C1 segment of cervical spinal cord (tissue), 14 donors: ENCODE data around the gene C20orf173.

Experiments used
- DNase-seq, 14 donors: peaks; one replicate each; lab custom pipeline; 2025; lab: John Stamatoyannopoulos, UW

Gene C20orf173

GRCh38 chr20:35506872-35507638 lies 22.4 kb downstream of the C20orf173 start:
- no peak for DNase-seq

GRCh38 chr20:35506179-35506578 lies 23.3 kb downstream of the C20orf173 start:
- DNase-seq, result no peak

GRCh38 chr20:35504751-35505150 lies 24.7 kb downstream of the C20orf173 start:
- no peak for DNase-seq

GRCh38 chr20:35503841-35504561 lies 25.5 kb downstream of the C20orf173 start:
- peak in 9 of 14 donors; percentile 9 to 83 (median 34) for DNase-seq

- no peak for DNase-seq
Measured at GRCh38 chr20:35503281-35503680, 26.2 kb downstream of the C20orf173 start.

- peak in 1 of 14 donors; percentile 6 for DNase-seq
Measured at GRCh38 chr20:35502352-35502751, 27.1 kb downstream of the C20orf173 start.

- DNase-seq, result no peak
Measured at GRCh38 chr20:35499271-35499670, 30.2 kb downstream of the C20orf173 start.

GRCh38 chr20:35497780-35498189 lies 31.7 kb downstream of the C20orf173 start:
- DNase-seq, result peak in 11 of 14 donors; percentile 6 to 78 (median 54)

GRCh38 chr20:35497320-35497719 lies 32.1 kb downstream of the C20orf173 start:
- DNase-seq, result no peak

- DNase-seq, result no peak
Measured at GRCh38 chr20:35496481-35496880, 33.0 kb downstream of the C20orf173 start.

- DNase-seq, result no peak
Measured at GRCh38 chr20:35492352-35492751, 37.1 kb downstream of the C20orf173 start.

GRCh38 chr20:35491823-35492222 lies 37.6 kb downstream of the C20orf173 start:
- no peak for DNase-seq

- peak in 4 of 14 donors; percentile 7 to 44 (median 32) for DNase-seq
Measured at GRCh38 chr20:35490736-35491181, 38.7 kb downstream of the C20orf173 start.

- no peak for DNase-seq
Measured at GRCh38 chr20:35489717-35490116, 39.7 kb downstream of the C20orf173 start.

GRCh38 chr20:35487479-35487878 lies 42.0 kb downstream of the C20orf173 start:
- no peak for DNase-seq

- no peak for DNase-seq
Measured at GRCh38 chr20:35479798-35480197, 49.7 kb downstream of the C20orf173 start.

- no peak for DNase-seq
Measured at GRCh38 chr20:35478804-35479472, 50.5 kb downstream of the C20orf173 start.
